HL-60/S4 (cell line): ENCODE data around the gene NTRK3.

Experiments
- in situ Hi-C: fragments of 300-500 bp; cut with MboI; formaldehyde crosslinking; loops from 2 replicates; pipeline ENCODE4 v1.14.3; 2022; ENCODE audit warnings: low sequenced_read_pairs

Gene NTRK3

DNA sequence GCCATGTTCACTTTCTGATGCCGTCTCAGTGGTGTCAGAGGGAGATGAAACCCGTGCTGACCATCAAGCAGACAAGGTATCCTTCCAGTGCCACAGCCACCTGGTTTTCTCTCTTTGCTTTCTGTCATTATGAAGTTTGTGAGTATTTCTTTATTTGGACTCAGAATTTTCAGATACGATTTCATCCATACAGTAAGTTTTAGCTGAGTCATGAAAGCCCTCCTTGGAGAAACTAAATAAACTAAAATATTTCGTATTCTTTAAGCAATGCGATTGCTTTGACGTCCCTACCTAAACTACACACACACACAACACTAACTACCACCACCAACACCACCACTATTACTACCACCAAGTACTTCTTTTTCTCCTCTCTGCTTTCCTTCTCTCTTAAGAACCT lies 350.1 kb downstream of the NTRK3 start:
- in situ Hi-C loops, result no loop called here

DNA sequence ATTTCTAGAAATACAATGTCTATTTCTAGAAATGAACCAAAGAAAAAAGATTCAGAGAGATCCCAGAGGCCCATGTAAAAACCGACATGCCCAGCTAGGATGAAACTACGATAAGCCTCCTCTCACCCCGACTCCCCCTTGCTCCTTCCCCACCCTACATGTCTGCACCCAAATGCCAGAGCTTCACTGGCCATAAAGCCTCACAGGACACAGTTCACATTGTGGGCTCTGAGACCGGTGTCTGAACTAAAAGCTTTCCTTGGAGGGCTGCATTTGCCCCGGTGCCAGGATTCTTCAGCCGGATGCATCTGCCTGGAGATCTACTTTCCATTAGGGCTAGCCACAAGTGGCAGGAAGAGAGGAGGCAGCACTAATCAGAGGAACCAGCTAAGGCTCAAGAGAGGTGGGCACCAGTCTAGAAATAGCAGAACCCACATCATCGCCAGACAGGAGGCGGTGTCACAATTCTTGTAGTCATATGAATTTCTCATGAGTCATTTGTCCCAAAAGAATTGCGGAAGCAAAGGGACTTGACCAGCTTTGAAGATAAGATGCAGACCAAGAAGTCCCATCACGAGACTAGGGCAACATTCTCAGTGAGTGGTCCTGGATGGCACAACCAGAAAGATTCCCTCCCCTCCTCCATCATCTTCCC lies 353.6 kb downstream of the NTRK3 start:
- in situ Hi-C loops, result no loop called here

DNA sequence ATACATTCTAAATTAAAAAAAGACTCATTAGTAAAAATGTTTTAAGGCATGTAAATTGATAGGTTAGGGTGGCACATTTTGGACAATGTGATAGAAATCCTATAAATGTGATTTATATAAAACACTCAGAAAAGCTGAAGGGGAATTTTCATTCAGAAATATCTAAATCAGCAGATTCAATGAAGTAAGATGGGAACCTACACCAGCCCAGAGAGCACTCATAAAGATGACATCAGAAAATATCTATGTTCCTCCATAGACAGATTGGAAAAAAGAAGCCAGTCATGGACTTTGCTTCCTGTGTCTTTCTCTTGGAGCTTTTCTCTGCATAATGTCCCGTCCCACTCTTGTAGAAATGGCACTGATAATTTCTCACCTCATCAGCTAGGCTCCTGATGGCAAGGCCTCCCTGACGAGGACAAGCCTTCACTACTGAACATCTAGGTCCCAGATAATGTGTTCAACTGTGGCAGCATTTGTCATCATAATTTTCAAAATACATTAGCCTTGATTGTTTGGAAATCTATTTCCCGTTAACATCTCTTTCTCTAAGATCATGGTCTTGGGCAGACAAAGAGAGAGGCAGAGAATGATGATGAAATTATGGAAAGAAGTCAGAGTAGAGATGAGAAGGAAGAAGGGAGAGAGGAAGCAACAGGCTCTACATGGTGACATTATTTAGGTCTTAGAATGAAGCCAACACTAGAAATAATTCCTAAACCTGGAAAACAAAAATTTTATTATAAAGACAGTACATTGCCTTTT lies 354.4 kb downstream of the NTRK3 start:
- in situ Hi-C loops, result no loop called here

DNA sequence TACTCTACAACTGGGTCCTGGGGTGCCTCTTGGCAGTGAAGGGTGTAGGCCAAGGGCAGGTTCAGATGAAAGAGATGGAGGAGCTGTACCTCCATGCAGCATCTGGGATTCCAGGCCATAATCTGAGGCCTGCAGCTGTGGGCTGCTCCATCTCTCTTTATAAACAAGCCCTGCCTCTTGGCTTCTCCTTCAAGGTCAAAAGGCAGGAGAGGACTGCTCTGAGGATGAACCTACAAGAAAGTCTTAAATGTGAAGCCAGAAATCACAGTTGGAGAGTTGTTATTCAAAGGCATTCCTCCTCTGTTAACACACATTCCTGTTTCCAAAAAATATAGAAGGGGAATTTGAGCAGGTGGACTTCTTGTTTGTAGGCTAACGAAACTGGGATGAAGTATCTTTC lies 355.5 kb downstream of the NTRK3 start:
- in situ Hi-C loops, result no loop called here

DNA sequence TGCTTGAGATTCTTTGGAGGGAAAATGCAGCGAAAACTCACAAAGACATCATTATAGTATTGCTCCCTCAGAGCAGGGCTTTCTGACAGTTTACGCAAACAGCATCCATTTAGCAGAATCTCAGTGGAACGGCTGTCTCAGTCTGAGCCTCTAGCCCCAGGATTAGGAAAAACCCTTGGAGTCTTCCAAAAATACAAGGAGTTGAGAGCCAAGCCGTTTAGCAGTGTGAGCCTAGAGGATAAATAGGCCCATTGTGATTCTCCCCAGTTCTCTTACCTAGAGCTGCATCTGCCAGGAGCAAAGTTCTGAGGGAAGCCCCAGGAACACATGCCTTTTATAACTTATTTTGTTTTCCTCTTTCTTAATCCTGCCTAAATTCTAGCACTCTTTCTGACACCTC lies 359.6 kb downstream of the NTRK3 start:
- in situ Hi-C loops, result no loop called here

DNA sequence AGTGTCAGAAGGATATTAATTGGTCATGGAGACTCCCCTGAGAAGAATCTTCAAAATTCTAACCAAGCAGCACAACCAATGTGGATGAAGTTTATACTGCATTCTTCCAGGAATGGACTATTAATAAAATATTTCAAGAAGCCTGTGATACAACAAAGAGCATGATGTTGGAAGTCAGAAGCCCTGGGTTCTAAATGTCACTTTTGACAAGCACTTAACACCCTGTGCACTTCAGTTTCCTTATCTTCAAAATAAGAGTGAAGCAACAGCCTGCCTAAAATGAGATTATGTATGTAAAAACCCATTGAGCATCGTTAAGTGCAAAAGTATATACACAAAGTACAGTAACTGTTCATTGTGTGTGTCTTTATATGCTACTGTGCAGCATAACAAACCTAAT lies 369.4 kb downstream of the NTRK3 start:
- in situ Hi-C loops, result no loop called here

DNA sequence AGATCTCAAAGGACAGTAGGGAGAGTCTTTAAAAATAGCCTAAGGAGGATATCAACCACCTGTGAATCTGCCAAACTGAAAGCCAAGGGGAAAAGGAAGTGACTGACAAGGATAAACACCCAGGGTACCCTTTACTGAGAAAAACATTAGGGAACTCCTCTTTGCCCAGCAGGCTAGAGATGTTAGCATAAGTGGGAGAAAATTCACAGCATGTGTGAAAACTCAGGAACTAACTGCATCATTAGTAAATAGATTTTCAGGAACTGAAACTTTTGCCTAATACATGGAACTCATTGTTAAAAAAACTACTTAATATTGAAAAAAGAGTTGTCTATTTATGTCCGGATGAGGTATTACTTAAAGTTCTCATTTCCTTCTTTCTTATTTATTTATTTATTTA lies 375.5 kb downstream of the NTRK3 start:
- in situ Hi-C loops, result no loop called here

DNA sequence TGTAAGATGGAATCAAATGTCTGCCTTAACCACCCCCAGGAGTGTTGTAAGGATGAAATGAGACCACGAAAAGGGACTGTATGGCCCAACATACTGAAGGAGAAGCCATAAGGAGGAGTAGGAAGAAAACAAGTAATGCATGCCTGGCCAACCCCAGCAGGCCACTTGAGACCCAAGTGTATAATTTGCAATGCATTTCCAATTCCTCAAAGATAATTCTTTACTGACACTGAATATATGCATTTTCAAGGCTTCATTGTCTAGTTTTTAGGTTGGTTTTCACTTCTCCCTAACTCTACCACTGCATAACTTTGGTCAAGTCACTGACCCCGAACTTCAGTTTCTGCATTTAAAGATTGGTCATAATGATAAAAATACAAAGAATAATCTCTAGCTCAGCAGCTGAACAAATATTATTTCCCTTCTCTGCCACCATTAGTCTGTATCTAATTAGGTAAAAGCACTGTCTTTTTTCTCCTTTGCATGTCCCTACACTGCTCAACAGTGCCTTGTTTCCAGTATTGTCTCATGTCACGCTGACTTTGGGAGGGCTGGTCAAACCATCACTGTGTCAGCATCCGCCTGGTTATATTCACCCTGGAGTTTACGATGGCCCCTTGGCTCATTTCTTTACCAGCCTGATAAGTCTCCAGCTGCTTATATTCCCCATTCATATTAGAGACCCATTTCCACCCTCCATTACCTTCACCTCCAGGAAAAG lies 378.6 kb downstream of the NTRK3 start:
- in situ Hi-C loops, result no loop called here

DNA sequence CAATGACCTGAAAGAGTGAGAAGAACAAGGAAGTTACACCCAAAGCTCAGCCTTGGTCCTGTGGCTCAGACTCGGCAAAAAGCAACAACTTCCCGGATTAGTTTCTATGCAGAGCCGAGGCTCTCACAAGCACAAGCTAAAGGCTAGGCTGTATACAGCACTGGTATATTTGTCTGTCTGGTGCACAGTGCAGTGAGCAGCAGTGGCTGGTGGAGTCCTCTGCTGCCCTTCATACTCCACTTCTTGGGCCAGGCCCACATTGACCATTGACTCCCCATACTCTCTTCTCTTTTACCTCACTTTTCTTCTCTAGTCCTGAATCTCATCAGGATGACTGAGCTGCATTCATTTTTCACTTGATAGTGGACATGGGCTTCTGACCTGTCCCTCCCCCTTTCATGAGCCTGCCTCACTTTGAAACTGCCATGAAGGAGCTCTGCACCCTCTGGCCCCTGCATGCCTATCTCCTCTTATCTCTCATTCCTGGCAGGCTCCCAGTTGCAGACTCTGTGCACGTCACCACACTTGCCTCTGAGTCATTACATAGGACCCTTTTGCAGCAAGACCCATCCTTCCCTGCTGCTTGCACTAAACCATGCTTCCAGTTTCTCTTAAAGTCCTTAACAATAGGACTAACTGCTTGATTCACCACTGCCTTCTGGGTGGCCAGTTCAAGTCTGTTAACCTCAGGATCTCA lies 379.3 kb downstream of the NTRK3 start:
- in situ Hi-C loops, result no loop called here

DNA sequence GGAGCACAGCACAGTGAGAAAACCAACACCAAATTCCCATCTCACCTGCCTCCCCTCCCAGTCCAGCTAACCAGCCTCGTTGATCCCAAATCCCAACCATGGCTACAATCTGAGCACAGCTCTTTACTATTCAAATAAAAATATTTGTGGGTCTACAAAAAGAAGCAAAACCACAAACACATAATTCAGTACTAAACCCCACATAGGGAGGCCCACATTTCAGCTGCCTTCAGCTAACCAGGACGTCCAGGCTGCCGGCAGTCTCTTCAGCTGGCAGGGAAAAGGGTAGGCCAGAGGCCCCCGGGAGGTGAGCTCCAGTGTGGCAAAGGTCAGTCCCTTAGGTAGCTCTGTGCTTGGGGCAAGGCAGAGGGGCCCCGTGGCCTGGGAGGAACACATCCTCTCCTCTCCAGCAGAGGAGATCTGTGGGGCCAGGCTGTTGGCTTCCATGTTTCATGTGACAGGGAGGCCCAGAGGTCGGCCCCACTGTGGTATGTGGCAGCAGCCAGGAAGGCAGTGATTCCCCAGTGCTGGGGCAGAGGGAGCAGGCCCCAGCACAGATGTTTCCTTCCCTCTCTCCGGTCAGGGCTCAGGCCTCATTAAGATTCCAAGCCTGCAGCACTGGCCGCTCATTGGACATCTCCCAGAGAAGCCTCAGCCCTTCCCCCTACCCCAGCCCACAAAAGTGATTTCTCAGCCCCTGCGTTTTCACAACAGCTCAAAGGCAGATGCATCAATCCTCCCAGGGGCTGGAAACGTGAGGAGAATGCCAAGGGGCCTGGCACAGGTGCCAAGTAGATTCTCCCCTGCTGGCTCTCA lies 381.4 kb downstream of the NTRK3 start:
- in situ Hi-C loops, result no loop called here

DNA sequence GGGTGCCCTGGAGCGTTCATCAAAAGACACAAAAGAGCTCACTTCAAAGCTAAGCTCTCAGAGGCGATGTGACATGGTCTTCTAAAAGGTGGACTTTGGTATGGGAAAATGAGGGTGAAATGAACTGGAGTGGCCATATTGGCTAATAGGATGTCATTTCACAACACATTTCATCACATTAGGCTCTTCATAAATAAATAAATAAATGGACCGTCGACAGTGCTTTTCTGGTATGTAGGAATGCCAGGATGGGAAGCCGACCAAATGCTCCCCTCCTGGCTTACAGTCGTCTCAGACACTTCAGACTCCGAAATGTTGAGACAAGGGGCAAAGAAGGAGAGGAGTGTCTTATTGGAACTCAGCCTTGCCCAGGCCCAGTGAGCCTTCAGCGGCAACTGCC lies 383.0 kb downstream of the NTRK3 start:
- in situ Hi-C loops, result no loop called here

DNA sequence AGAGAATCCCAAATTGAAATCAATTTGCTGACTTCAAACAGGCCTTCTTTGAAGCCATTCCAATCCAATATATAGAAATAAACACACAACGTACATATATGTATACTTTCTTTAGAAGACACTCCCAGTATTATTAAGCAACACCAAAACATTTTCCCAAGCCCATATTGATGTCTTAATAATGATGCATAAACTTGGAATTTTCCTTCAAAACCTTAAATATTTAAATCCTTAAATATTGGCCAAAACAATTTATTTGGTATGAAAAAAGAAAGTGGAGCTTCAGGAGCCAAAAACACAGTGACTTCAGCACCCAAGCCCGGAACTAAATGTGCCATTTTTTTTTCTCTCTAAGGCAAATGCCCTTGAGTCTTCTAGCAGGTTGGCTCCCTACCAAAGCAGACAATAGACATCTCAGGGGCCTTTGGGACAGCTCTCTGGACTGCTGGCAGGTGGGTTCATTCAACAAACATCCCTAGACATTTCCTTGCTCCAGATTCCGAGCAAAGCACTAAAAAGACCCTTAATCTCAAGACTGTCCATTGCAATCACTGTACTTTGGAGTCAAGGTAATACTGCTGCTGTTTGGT lies 384.7 kb downstream of the NTRK3 start:
- in situ Hi-C loops, result no loop called here

DNA sequence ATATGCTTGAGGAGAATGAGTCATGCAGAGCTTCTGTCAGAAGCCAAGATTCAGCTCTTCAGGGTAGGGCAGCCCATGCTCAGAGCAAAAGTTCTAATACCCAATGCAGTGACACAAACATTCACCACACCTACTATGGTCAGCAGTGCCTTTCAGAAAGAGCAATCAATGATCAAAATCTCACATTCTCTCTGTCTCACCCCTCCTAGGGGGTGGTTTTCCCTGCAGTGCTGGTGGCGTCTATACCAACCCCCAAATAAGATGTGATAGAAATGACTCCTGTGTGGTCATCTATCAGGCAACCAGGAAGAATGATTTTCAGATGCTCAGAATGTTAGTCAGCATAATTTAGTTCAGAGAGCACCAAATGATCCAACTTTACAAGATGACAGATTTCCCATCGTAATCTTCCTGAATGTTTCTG lies 385.3 kb downstream of the NTRK3 start:
- in situ Hi-C loops, result no loop called here

DNA sequence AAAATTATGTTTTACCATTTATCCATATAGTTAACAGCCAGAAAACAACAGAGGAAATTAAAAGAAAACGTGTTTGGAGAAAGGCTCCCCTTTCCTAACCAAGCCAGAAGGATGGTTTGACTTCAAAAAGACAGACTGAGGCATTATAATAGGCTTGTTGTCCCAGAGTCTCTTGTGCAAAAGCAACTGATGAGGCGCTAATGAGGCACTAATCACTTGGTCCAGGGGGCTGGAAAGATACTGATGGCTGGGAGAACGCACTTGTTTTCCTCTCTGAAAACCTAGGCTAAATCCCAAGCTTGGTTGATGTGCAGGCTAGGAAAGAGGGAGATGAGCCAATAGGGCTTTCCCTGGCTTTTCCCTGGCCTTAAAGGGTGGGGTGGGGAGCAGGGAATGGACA lies 389.6 kb downstream of the NTRK3 start:
- in situ Hi-C loops, result no loop called here

DNA sequence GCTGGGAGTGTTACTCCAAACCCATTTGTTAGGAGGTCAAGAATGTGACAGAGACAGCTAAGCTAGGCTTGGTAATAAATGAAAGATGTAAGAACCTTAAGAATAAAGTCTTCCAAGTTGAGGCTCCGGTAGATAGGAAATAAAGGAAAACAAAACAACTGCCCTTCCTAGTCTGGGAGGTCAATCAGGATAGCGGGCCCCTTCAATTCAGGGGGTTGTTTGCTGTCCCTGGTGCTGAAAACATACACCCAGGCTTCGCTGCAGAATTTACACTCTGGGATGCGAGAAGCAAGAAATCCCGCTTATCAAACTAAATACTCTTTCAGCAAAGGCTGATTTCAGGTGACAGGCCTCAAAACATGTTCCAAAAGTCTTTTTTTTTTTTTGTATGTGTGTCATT lies 393.4 kb downstream of the NTRK3 start:
- in situ Hi-C loops, result no loop called here

DNA sequence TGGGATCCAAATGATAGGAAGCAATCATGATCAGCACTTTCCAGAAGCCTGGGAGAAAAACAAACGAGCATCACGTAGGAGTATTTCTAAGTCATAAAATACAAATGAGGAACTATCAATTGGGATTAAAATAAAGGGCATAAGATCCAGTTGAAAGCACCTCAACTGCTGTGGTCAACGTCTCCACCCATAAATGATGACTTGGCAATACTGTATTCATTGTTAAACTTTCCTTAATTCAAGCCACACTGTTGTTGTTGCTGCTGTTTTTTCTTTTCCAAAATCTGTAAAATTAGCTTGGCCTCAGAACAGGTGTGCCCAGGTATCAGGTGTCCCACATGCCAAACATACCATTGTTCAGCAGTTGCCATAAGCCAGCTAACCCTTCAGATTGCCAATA lies 395.8 kb downstream of the NTRK3 start:
- in situ Hi-C loops, result no loop called here

DNA sequence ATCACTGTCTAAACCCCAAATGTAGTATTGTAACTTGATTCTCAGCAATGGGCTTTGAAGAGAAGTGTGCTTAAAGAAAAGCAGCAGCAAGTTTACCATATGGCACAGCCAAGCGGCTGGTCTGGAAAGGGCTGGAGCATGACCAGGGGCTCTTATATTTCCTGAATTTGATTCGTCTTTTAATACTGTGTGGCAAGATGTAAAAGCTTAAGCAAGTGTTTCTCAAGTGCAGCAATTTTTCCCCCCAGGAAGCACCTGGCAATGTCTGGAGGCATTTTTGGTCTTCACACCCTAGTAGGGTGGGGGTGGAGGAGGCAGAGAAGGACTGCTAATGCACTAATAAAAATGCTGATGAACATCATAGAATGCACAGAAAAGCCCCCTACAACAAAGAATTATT lies 397.9 kb downstream of the NTRK3 start:
- in situ Hi-C loops, result no loop called here

DNA sequence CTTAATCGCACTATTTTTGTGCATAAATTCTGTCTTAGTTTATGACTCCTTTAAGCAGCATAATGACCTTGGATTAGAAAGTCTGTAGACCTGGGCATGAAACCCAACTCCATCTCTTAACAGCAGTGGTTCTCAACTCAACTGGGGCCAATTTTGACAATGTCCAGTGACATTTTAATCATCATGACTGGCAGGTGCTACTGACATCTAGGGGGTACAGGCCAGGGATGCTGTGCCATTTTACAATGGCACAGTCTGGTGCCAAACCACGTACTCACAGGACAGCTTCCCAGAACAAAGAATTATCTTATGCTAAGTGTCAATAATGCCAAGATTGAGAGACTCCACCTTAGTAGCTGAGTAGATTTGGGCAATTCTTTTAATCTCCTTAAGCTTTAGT lies 405.0 kb downstream of the NTRK3 start:
- in situ Hi-C loops, result no loop called here

DNA sequence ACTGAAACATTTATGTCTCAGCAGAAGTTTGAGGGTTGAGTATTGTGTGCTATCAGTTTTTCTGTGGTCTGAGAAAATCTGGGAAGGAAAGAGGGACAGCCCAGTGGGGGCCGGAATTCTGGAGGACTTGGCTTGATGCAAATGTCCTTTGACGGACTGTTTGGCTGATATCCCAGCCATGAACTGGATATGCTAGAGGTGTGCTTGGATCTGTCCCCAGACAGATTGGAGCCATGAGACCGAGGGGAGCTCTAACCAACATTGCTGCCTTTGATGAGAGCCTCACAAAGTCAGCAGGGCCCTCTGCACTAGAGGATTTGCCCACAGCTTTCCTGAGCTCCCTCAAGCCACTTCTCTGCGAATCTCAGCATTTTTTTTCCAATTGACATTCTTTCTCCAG lies 405.6 kb downstream of the NTRK3 start:
- in situ Hi-C loops, result no loop called here

DNA sequence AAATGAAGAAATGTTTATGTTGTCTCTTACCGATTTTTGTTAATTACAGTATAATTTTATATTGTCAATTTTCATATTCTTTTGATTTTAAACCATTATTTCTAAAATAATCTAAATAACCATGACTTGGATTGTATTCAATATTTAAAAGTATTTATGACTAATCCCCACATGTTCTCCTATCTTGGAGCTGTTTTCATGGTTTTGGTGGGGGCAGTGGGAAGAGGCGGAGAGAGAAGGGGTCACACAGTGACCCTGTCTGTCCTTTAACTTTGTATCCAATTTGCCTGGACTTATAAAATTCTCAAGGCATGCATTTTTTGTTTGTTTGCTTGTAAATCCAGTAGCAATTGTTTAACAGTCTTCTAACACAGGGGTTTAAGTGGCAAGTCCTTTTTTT lies 407.4 kb downstream of the NTRK3 start:
- in situ Hi-C loops, result no loop called here
